B cell (primary cell): ENCODE results near the gene TRANK1.

Experiments used
- EZH2 ChIP-seq: IDR thresholded peaks from 2 replicates; pipeline ENCODE4 v1.6.1; 2012; ENCODE audit warnings: borderline replicate concordance, low read depth, mild to moderate bottlenecking, moderate library complexity, low read length; ENCODE audit not compliant: insufficient read depth, poor library complexity, severe bottlenecking
- TF ChIP-seq, protein P1 (sequence below): fragments of 200-600 bp; IDR thresholded peaks from one replicate; pipeline ENCODE4 v1.8.0; 2022; ENCODE audit warnings: antibody characterized with exemption, mild to moderate bottlenecking

- no peak for TF ChIP-seq EZH2
- TF ChIP-seq, protein P1, sequence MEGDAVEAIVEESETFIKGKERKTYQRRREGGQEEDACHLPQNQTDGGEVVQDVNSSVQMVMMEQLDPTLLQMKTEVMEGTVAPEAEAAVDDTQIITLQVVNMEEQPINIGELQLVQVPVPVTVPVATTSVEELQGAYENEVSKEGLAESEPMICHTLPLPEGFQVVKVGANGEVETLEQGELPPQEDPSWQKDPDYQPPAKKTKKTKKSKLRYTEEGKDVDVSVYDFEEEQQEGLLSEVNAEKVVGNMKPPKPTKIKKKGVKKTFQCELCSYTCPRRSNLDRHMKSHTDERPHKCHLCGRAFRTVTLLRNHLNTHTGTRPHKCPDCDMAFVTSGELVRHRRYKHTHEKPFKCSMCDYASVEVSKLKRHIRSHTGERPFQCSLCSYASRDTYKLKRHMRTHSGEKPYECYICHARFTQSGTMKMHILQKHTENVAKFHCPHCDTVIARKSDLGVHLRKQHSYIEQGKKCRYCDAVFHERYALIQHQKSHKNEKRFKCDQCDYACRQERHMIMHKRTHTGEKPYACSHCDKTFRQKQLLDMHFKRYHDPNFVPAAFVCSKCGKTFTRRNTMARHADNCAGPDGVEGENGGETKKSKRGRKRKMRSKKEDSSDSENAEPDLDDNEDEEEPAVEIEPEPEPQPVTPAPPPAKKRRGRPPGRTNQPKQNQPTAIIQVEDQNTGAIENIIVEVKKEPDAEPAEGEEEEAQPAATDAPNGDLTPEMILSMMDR: no peak
Measured at GRCh38 chr3:36864180-36865053, 80.4 kb downstream of the TRANK1 start.
